ENCODE results near the gene GART. TPM values are rescaled to one million over a fixed set of nuclear protein-coding genes. Genes with fewer than 3 reads are reported as not detected.

GART gene
- polyA plus RNA-seq, 1 donor (not counting 4 experiments of a cell fraction or from before 2014, with no cell fraction given) = 50.3 TPM

- Histone ChIP-seq H3K4me1 (ENCODE audit: control insufficient read depth, extremely low read depth, insufficient read depth, low read length) (no peaks in the 10 kb centered on the region), H3K9me3 (ENCODE audit: control insufficient read depth, low read depth, low read length) (no peaks in the 10 kb centered on the region), H3K36me3 (ENCODE audit: control insufficient read depth in 2 of 2, extremely low read depth in 1 of 2, insufficient read depth in 2 of 2, low read length in 2 of 2) (peaks cover 2 to 4% of the 10 kb centered on the region in 2 experiments), H3K4me3 (ENCODE audit: control insufficient read depth in 2 of 3, extremely low read depth in 1 of 3, insufficient read depth in 2 of 3, low read depth in 1 of 3, low read length in 3 of 3) (no peak overlapping the region), H3K9ac (ENCODE audit: control insufficient read depth, extremely low read depth, insufficient read depth, low read length) (no peak overlapping the region), H4K20me1 (ENCODE audit: control insufficient read depth, extremely low read depth, insufficient read depth, low read length) (no peaks in the 10 kb centered on the region), H3K27ac (ENCODE audit: control insufficient read depth, insufficient read depth, low read length) (no peak overlapping the region), H3K79me2 (ENCODE audit: control insufficient read depth, insufficient read depth, low read length) (no peaks in the 10 kb centered on the region), H3K4me2 (ENCODE audit: control insufficient read depth, extremely low read depth, insufficient read depth, low read depth, low read length) (no peak overlapping the region), H3K9me1 (ENCODE audit: control insufficient read depth, extremely low read depth, insufficient read depth, low read length) (no peaks in the 10 kb centered on the region), H2AFZ (ENCODE audit: control insufficient read depth, low read length) (no peak overlapping the region), H3K27me3 (ENCODE audit: control insufficient read depth, extremely low read depth, insufficient read depth, low read length) (no peaks in the 10 kb centered on the region)
- TF ChIP-seq EZH2 (IDR thresholded peaks at IDR 0.05; ENCODE audit: low read length) = no peak
- TF ChIP-seq CTCF (optimal IDR thresholded peaks at IDR 0.05 in 1 of 3, IDR thresholded peaks at IDR 0.05 in 1 of 3, conservative IDR thresholded peaks at IDR 0.05 in 1 of 3; ENCODE audit: extremely low read depth in 1 of 3, insufficient read depth in 2 of 3, low read length in 3 of 3) = no peak
- dilution Hi-C loops (cut with MboI; ENCODE audit: extremely low pct_ligation_motif_present, low sequenced_read_pairs) = no loop called here
- no peak for FAIRE-seq
- no peak for DNase-seq (ENCODE audit: low read depth, low spot score)
Observed at GRCh38 chr21:33461538-33462250, 80.2 kb downstream of the GART start.

GRCh38 chr21:33458861-33459260 lies 83.1 kb downstream of the GART start:
- dilution Hi-C loops (cut with MboI; ENCODE audit: extremely low pct_ligation_motif_present, low sequenced_read_pairs) = no loop called here
- TF ChIP-seq CTCF (optimal IDR thresholded peaks at IDR 0.05 in 1 of 3, IDR thresholded peaks at IDR 0.05 in 1 of 3, conservative IDR thresholded peaks at IDR 0.05 in 1 of 3; ENCODE audit: extremely low read depth in 1 of 3, insufficient read depth in 2 of 3, low read length in 3 of 3) = no peak
- no peak for TF ChIP-seq EZH2 (IDR thresholded peaks at IDR 0.05; ENCODE audit: low read length)
- peaks cover 0 to 6% of the 10 kb centered on the region in 2 experiments for H3K36me3 ChIP-seq (ENCODE audit: control insufficient read depth in 2 of 2, extremely low read depth in 1 of 2, insufficient read depth in 2 of 2, low read length in 2 of 2)

More at GRCh38 chr21:33458861-33459260, 83.1 kb downstream of the GART start:
- no peak overlapping the region for H2AFZ ChIP-seq (ENCODE audit: control insufficient read depth, low read length)
- no peak for FAIRE-seq
- no peak overlapping the region for H3K4me2 ChIP-seq (ENCODE audit: control insufficient read depth, extremely low read depth, insufficient read depth, low read depth, low read length)
- H3K9me3 ChIP-seq (ENCODE audit: control insufficient read depth, low read depth, low read length) = no peaks in the 10 kb centered on the region
- no peak overlapping the region for H3K9ac ChIP-seq (ENCODE audit: control insufficient read depth, extremely low read depth, insufficient read depth, low read length)
- H3K4me3 ChIP-seq (ENCODE audit: control insufficient read depth in 2 of 3, extremely low read depth in 1 of 3, insufficient read depth in 2 of 3, low read depth in 1 of 3, low read length in 3 of 3) = no peak overlapping the region
- no peak for DNase-seq (ENCODE audit: low read depth, low spot score)
- H3K27me3 ChIP-seq (ENCODE audit: control insufficient read depth, extremely low read depth, insufficient read depth, low read length) = no peaks in the 10 kb centered on the region
- no peaks in the 10 kb centered on the region for H4K20me1 ChIP-seq (ENCODE audit: control insufficient read depth, extremely low read depth, insufficient read depth, low read length)
- H3K27ac ChIP-seq (ENCODE audit: control insufficient read depth, insufficient read depth, low read length) = no peak overlapping the region
- H3K4me1 ChIP-seq (ENCODE audit: control insufficient read depth, extremely low read depth, insufficient read depth, low read length) = no peaks in the 10 kb centered on the region
- no peaks in the 10 kb centered on the region for H3K79me2 ChIP-seq (ENCODE audit: control insufficient read depth, insufficient read depth, low read length)
- H3K9me1 ChIP-seq (ENCODE audit: control insufficient read depth, extremely low read depth, insufficient read depth, low read length) = no peaks in the 10 kb centered on the region
